Glomerular endothelial cell (primary cell): Measurements from ENCODE around the gene MSI2. TPM values are rescaled to one million over a fixed set of nuclear protein-coding genes. Genes with fewer than 3 reads are reported as not detected.

ENCODE experiments used
- DNase-seq: peaks from one replicate; pipeline ENCODE4 v3.0.0-alpha.2; 2011; ENCODE audit warnings: low read depth, low spot score; ENCODE audit errors: extremely low read depth
- total RNA-seq: library from RNA; depleted of rRNA; stranded (reverse); fragments of >200 nt; gene quantifications from 2 replicates; pipeline ENCODE4 v1.2.3, GENCODE V29; 2015

MSI2 gene
- total RNA-seq, 1 donor from 2014 or later, result 15.9 TPM

- no peak for DNase-seq
Measured at GRCh38 chr17:57269052-57269451, 12.7 kb downstream of the MSI2 start.

GRCh38 chr17:57269598-57270255 is 13.4 kb downstream of the MSI2 start:
- no peak for DNase-seq

GRCh38 chr17:57270801-57271245 is 14.5 kb downstream of the MSI2 start:
- DNase-seq, result no peak

- no peak for DNase-seq
Measured at GRCh38 chr17:57271821-57272220, 15.5 kb downstream of the MSI2 start.

GRCh38 chr17:57273490-57273889 is 17.2 kb downstream of the MSI2 start:
- DNase-seq, result no peak

GRCh38 chr17:57274162-57274561 is 17.8 kb downstream of the MSI2 start:
- no peak for DNase-seq

- DNase-seq, result no peak
Measured at GRCh38 chr17:57275071-57275764, 18.9 kb downstream of the MSI2 start.

GRCh38 chr17:57276621-57277020 is 20.3 kb downstream of the MSI2 start:
- DNase-seq, result no peak

GRCh38 chr17:57277923-57278604 is 21.7 kb downstream of the MSI2 start:
- DNase-seq, result no peak

- no peak for DNase-seq
Measured at GRCh38 chr17:57278740-57279387, 22.5 kb downstream of the MSI2 start.

- no peak for DNase-seq
Measured at GRCh38 chr17:57279432-57279831, 23.1 kb downstream of the MSI2 start.

GRCh38 chr17:57281887-57282286 is 25.6 kb downstream of the MSI2 start:
- no peak for DNase-seq

GRCh38 chr17:57282296-57282695 is 26.0 kb downstream of the MSI2 start:
- DNase-seq, result no peak

GRCh38 chr17:57283203-57283971 is 27.1 kb downstream of the MSI2 start:
- no peak for DNase-seq

GRCh38 chr17:57284583-57284982 is 28.3 kb downstream of the MSI2 start:
- DNase-seq, result no peak

- no peak for DNase-seq
Measured at GRCh38 chr17:57284984-57285646, 28.8 kb downstream of the MSI2 start.

- DNase-seq, result no peak
Measured at GRCh38 chr17:57285701-57286100, 29.4 kb downstream of the MSI2 start.

- DNase-seq, result no peak
Measured at GRCh38 chr17:57286399-57287105, 30.2 kb downstream of the MSI2 start.

- no peak for DNase-seq
Measured at GRCh38 chr17:57288040-57288772, 31.9 kb downstream of the MSI2 start.
